ENCODE data around the gene SNAP25. TPM values are rescaled to one million over a fixed set of nuclear protein-coding genes. Genes with fewer than 3 reads are reported as not detected.

Gene SNAP25
- total RNA-seq, 1 donor from 2014 or later, result 0.43 TPM

DNA sequence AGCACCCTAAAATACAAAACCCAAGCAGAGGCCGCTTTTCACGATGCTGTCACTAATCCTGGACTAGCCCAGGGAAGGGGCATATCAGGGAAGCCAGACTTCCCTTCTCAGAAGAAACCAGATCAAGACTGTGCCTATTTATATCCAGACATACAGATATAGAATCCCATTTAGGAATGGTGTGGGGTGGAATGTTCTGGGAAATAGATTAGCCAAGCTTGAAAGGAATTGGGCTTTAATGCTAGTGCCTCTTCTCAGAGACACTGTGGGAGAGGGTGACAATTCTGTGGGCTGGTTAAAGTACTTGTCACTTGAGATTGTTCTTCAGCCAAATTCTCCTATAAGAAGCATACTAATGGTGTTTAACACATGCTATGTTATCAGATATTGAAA lies 45.5 kb downstream of the SNAP25 start:
- no peak for DNase-seq (ENCODE audit: low spot score in 2 of 2)
- H3K4me1 ChIP-seq, result peaks cover 0 to 4% of the 10 kb centered on the region in 2 donors
- intact Hi-C loops (cut with DNase I), result no loop called here

DNA sequence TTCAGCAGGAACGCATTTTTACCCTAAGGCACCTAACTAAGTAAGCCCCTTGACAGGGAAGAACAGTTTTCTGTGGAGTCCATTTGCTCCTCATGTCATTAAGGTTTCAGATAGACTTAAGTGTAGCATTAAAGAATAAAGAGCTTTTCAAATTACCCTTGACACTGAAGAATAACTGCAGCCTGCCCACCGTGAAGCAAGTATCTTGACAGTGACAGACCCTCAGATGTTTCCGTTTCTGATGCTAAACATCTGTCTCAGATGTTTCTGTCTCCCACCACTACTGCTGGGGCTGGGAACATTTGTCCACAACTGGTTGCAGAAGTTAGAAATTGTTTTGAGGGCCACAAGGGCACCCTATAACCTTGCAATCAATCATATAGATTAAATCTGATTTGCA lies 50.0 kb downstream of the SNAP25 start:
- Histone ChIP-seq H3K4me3 (no peak overlapping the region), H3K9me3 (no peaks in the 10 kb centered on the region), H3K27ac (no peak overlapping the region), H3K27me3 (no peaks in the 10 kb centered on the region), H3K4me1 (peaks cover 0 to 4% of the 10 kb centered on the region in 2 donors), H3K36me3 (no peaks in the 10 kb centered on the region)
- DNase-seq (ENCODE audit: low spot score in 2 of 2), result no peak
- intact Hi-C loops (cut with DNase I), result no loop called here
- TF ChIP-seq, protein P1, sequence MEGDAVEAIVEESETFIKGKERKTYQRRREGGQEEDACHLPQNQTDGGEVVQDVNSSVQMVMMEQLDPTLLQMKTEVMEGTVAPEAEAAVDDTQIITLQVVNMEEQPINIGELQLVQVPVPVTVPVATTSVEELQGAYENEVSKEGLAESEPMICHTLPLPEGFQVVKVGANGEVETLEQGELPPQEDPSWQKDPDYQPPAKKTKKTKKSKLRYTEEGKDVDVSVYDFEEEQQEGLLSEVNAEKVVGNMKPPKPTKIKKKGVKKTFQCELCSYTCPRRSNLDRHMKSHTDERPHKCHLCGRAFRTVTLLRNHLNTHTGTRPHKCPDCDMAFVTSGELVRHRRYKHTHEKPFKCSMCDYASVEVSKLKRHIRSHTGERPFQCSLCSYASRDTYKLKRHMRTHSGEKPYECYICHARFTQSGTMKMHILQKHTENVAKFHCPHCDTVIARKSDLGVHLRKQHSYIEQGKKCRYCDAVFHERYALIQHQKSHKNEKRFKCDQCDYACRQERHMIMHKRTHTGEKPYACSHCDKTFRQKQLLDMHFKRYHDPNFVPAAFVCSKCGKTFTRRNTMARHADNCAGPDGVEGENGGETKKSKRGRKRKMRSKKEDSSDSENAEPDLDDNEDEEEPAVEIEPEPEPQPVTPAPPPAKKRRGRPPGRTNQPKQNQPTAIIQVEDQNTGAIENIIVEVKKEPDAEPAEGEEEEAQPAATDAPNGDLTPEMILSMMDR (IDR thresholded peaks at IDR 0.05), result no peak

More for the DNA sequence above, 45.5 kb downstream of the SNAP25 start:
- no peaks in the 10 kb centered on the region for H3K27me3 ChIP-seq
- H3K9me3 ChIP-seq, result no peaks in the 10 kb centered on the region
- H3K4me3 ChIP-seq, result no peak overlapping the region
- H3K36me3 ChIP-seq, result no peaks in the 10 kb centered on the region
- H3K27ac ChIP-seq, result no peak overlapping the region
- TF ChIP-seq, protein P1 (IDR thresholded peaks at IDR 0.05), result no peak

DNA sequence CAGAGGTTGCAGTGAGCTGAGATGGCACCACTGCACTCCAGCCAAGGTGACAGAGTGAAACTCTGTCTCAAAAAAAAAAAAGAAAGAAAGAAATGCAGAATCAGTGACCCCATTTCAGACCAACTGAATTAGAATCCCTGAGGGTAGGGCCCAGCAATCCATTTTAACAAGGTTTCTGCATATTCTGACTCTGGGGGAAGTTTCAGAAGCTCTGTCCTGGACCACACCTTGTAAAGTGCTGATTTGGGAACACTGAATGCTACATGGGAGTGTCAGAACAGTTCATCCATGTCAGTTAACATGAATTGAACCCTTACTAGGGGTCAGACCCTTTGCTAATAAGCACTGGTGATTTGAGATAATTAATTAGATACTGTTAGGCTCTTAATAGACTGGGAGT lies 52.0 kb downstream of the SNAP25 start:
- Histone ChIP-seq H3K9me3 (no peaks in the 10 kb centered on the region), H3K36me3 (no peaks in the 10 kb centered on the region), H3K27ac (no peak overlapping the region), H3K4me3 (no peak overlapping the region), H3K27me3 (no peaks in the 10 kb centered on the region), H3K4me1 (no peaks in the 10 kb centered on the region)
- intact Hi-C loops (cut with DNase I), result no loop called here
- DNase-seq (ENCODE audit: low spot score in 2 of 2), result no peak
- TF ChIP-seq, protein P1 (IDR thresholded peaks at IDR 0.05), result no peak

DNA sequence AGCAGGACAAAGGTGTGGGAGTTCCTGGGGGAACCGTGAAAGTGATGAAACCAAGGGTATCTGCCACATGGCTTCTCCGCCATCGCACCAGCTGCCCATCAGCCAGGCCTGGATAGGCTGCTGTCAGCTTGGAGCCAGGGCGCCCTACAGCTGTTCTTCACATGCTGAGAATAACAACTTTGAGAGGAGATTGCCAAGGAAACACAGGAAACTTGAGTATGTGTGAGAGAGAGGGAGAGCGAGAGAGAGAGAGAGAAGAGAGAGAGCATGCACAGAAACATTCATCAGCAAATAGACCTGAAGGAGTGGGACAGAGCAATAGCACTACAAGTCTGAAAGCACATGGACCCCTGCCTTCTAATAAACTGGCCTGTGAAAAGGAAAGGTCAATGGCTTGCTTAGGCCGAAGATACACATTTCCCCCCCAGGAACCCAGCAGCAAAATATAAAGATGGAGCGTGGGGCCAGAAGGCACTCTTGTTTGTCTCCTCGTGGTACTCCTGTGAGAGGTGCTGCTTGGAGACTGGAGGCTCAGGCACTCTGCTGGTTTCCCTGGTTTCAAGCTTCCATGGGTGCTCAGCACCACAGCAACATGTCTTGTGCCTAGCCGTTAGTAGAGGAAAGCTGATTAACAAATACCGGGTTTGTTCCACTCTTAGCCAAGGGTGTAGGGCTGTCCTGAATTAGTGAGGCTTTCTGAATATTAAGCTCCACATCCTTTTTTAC lies 53.0 kb downstream of the SNAP25 start:
- no peaks in the 10 kb centered on the region for H3K36me3 ChIP-seq
- intact Hi-C loops (cut with DNase I), result no loop called here
- H3K9me3 ChIP-seq, result no peaks in the 10 kb centered on the region
- no peak for DNase-seq (ENCODE audit: low spot score in 2 of 2)
- no peaks in the 10 kb centered on the region for H3K27me3 ChIP-seq
- no peak overlapping the region for H3K4me3 ChIP-seq
- H3K4me1 ChIP-seq, result no peaks in the 10 kb centered on the region
- H3K27ac ChIP-seq, result no peak overlapping the region
- TF ChIP-seq, protein P1 (IDR thresholded peaks at IDR 0.05), result no peak

DNA sequence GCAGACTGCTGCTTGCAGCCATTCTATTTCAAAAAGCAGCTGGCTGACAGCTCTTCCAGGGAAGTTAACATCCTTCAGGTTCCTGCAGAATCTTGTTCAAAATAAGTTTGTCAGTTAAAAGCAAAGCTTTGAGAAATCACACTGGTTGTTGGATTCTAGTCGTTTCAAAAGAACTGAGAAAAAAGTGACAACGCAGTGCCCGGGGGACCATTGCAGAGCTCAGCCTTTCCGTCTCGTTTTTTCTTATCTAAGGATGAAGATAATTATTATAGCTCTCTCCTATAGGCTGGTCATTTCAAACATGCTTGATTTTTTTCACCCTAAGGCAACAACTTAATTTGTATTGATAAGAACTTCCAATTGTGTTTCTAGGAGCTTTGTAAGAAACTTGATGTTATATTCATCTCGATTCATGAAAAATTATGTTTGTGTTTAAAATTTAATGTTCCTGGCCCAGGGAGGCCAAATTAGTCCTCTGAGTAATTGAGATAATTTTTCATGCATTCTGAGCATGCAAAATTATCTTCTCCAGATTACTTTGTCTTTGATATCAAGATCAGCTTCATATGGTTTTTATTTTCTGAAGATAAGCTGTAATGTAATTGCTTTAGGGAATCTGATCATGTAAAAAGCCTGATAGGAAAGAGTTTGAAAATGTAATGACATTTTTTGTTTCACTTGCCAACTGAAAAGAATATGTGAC lies 58.4 kb downstream of the SNAP25 start:
- no peak overlapping the region for H3K27ac ChIP-seq
- H3K4me3 ChIP-seq, result no peak overlapping the region
- H3K27me3 ChIP-seq, result no peaks in the 10 kb centered on the region
- TF ChIP-seq, protein P1 (IDR thresholded peaks at IDR 0.05), result no peak
- no peaks in the 10 kb centered on the region for H3K36me3 ChIP-seq
- no peak for DNase-seq (ENCODE audit: low spot score in 2 of 2)
- H3K4me1 ChIP-seq, result peaks cover 6 to 9% of the 10 kb centered on the region in 2 donors
- no peaks in the 10 kb centered on the region for H3K9me3 ChIP-seq
- intact Hi-C loops (cut with DNase I), result no loop called here
